GM18520 (cell line): ENCODE measurements around the gene PKMYT1.
"Not testable (repeated sequence)": the region's sequence is repeated elsewhere in the genome, so short reads cannot be mapped to it uniquely, and the experiment has no call there.

Source experiments
- ATAC-seq: cut with Tn5 transposase; IDR thresholded peaks from one replicate; pipeline ENCODE4 v1.9.1; 2021; ENCODE audit not compliant: unreplicated experiment

PKMYT1 gene

DNA sequence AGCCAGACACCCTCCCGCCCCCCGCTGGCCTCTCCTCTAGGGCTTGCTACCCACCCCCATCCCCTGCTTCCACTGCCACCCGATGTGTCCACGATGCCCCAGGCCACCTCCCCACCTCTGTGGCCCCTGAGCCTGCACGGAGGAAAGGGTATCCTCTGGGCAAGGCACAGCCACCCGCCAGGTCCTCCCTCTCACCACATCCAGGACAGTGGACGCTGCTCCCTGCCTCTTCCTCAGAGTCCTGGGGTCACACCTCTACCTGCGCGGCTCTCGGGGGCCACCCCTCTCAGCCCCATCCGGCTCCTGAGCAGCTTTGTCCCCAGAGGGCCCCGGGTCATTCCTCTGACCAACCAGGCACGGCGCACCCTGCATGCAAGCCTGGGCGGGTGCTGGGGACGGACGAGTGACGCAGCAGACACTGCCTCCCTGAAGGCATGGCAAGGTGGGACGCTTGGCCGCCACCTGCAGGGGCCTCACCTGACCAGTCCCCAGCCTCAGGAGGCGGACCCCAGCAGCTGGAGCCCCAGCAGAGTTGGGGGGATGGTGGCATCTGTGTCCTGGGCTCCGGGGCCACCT lies 43.7 kb downstream of the PKMYT1 start:
- ATAC-seq: no peak

DNA sequence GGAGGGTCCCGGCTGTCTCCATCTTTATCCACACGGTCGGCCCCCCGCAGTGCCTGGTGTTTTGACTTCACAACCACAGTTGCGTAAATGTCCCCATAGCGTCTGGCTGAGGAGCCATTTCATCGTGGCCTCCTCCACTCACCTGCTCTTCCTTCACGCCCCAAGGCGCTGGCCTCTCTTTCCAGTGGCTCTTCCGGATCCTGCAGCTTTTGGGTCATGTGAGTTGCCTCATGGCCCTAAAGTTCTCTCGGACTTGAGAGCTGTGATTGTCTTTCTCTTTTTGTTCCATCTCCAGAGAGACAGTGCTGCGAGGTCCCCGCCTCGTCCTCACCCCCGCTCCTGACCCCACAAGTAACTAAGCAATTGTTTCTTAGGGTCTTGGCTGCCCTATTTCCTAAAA lies 45.8 kb downstream of the PKMYT1 start:
- ATAC-seq: no peak

DNA sequence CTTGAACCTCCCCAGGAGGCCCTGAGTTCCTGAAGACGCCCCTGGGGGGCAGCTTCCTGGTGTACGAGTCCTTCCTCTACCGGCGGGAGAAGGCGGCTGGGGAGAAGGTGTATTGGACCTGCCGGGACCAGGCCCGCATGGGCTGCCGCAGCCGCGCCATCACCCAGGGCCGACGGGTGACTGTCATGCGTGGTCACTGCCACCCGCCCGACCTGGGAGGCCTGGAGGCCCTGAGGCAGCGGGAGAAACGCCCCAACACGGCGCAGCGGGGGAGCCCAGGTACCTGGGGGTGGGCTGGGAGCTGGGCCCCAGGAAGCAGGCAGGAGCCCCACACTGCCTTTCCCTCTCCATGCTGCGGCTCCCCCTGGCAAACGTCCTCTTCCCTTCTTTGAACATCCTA lies 46.5 kb downstream of the PKMYT1 start:
- ATAC-seq: no peak

DNA sequence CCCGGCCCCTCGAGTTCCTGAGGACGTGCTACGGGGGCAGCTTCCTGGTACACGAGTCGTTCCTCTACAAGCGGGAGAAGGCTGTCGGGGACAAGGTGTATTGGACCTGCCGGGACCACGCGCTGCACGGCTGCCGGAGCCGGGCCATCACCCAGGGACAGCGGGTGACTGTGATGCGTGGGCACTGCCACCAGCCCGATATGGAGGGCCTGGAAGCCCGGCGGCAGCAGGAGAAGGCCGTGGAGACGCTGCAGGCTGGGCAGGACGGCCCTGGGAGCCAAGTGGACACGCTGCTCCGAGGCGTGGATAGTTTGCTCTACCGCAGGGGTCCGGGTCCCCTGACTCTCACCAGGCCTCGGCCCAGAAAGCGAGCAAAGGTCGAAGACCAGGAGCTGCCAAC lies 47.1 kb downstream of the PKMYT1 start:
- no peak for ATAC-seq

DNA sequence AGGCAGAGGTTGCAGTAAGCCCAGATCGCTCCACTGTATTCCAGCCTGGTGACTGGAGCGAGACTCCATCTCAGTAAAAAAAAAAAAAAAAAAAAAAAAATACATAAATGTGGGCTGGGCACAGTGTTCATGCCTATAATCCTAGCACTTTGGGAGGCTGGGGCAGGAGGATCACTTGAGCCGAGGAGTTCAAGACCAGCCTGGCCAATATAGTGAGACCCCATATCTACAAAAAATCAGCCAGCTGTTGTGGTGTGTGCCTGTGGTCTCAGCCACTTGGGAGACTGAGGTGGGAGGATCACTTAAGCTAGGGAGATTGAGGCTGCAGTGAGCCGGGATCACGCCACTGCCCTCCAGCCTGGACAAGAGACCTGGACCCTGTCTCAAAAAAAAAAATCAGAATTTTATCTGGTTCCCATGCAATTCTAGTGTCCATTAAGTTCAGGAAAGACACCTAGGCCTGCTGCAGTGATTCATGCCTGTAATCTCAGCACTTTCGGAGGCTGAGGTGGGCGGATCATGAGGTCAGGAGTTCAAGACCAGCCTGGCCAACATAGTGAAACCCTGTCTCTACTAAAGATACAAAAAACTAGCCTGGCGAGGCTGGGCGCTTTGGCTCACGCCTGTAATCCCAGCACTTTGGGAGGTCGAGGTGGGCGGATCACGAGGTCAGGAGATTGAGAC lies 48.9 kb downstream of the PKMYT1 start:
- ATAC-seq: not testable (repeated sequence)

DNA sequence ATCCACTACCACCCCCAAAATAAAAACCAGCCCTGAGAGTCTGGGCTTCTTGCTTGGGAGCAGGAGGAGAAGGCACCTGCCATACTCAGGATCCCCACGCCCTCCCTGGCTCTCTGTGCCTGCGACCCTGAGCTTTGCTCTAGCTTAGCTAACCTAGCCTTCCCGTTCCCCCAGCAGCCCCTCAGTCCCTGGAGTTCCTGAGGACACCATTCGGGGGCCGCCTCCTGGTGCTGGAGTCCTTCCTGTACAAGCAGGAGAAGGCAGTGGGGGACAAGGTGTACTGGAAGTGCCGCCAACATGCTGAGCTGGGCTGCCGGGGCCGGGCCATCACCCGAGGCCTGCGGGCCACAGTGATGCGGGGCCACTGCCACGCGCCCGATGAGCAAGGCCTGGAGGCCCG lies 50.0 kb downstream of the PKMYT1 start:
- no peak for ATAC-seq

DNA sequence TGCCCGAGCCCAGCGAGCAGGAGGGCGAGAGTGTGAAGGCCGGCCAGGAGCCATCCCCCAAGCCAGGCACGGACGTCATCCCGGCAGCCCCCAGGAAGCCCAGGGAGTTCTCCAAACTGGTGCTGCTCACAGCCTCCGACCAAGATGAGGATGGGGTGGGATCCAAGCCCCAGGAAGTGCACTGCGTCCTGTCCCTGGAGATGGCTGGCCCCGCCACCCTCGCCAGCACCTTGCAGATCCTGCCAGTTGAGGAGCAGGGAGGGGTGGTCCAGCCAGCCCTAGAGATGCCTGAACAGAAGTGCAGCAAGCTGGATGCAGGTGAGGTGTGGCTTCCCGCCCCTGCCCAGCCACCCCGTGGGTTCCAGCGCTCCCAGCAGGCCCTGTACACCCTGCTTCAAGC lies 50.6 kb downstream of the PKMYT1 start:
- ATAC-seq: no peak

DNA sequence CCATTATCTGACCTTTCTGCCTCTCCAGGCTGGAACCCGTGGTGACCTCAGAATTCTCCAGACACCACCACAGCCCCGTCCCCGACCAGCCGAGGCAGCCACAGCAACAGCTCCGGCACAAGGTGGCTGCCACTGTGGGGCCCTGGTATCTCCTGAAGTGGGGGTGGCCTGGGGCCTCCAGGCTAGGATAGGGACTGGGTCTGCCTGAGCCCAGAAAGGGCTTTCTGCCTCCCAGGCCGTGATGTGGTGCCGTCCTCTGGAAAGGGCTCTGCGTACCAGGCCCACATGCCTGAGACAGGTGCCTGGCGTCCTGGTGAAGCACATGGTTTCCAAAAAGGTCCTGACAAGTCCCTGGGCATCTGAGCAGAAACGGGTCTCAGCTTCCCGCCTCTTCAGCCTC lies 51.5 kb downstream of the PKMYT1 start:
- no peak for ATAC-seq

DNA sequence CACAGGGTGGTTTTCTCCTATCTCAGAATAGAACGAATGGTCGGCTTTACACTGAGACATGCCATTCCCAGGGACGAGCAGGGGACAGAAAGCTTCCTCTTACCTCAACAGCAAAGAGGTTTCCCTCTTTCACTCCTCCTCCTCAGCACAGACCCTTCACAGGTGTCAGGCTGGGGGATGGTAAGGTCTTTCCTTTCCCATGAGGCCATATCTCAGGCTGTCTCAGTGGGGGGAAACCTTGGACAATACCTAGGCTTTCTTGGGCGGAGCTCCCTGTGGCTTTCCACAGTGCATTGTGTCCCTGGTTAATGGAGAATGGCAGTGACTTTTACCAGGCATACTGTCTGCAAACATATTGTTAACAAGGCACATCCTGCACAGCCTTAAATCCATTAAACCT lies 52.1 kb downstream of the PKMYT1 start:
- not testable (repeated sequence) for ATAC-seq

DNA sequence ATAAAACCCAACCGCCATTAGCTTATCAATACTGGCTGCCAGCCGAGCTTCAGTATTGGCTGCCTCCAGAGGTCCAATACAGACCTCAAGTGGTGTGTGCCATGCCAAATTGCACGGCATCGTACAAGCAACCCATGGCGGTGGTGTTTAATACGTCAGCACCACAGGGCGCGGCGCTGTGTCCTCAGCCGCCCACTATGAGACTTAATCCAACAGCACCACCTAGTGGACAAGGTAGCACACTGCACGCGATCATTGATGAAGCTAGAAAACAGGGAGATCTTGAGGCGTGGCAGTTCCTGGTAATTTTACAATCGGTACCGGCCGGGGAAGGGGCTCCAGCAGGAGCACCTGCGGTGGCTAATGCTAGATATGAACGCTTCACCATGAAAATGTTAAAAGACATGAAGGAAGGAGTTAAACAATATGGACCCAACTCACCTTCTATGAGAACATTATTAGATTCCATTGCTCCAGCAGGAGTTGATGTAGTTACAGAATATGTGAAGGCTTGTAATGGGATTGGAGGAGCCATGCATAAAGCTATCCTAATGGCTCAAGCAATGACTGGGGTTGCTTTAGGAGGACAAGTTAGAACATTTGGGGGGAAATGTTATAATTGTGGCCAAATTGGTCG lies 53.1 kb downstream of the PKMYT1 start:
- ATAC-seq: no peak

DNA sequence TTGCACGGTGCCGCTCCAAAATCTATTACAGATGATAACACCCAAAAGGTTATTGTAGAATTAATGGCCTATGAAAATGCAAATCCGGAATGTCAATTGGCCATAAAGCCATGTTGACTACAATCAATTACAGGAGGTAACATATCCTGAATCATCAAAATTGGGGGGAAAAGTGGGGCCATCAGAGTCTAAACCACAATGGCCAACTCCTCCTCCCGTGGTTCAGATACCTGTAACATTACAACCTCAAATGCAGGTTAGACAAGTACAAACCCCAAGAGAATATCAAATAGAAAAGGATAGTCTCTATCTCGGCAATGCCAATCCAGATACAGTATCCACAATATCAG lies 53.6 kb downstream of the PKMYT1 start:
- no peak for ATAC-seq

DNA sequence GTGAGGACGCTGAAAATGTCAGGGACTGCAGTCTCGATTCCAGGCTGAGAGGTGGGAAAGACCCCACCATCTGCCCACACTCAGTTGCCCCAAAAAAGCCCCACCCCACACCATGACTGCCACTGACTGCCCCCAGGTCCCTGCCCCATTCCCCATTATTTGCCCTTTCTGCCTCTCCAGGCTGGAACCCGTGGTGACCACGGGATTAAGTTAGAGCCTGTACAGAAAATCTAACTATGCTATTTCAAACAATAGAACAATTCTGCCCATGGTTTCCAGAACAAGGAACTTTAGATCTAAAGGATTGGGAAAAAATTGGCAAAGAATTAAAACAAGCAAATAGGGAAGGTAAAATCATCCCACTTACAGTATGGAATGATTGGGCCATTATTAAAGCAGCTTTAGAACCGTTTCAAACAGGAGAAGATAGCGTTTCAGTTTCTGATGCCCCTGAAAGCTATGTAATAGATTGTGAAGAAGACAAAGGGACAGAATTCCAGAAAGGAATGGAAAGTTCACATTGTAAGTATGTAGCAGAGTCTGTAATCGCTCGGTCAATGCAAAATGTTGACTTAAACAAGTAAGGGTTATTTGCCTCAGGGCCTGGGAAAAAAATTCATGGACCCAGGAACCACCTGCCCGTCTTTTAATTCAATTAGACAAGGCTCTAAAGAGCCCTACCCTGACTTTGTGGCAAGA lies 54.1 kb downstream of the PKMYT1 start:
- no peak for ATAC-seq

DNA sequence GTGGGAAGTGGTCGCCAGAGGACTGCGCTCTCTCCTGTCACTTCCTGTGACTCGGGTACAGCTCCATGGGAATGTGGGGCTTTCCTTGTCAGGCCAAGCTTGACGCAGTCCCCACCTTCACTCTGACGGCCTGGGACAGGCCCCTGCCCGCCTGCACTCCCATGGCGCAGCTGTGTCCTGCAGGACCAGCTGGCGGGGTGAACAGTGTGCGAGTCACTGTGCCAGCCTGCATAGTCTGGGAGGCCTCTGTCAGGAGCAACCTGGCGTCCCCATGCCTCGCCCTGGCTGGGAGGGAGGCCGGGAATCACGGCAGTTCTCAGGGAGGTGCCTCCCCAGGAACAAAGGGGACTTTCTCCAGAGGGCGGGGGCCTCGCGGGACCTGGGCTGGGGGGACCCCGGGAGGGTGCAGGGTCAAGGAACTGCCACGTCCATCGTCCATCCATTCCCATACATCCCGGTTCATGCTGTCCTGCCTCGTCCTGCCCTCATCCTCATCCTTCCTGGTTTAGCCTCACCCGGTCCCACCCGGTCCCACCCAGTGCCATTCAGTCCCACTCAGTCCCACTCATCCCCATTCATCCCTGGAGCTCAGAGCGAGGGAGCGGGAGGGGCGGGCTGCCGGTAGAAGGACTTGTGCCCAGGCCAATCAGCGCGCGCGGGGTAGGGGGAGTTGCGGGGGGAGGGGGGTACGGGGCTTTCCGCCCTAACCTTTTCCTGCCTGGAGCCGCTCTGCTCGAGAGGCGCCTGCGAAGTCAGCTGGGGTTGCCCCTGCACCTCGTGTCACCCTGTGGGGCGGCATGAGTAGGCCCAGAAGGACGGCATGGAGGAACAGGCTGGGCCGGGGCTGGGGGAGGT lies 55.1 kb downstream of the PKMYT1 start:
- ATAC-seq: no peak

DNA sequence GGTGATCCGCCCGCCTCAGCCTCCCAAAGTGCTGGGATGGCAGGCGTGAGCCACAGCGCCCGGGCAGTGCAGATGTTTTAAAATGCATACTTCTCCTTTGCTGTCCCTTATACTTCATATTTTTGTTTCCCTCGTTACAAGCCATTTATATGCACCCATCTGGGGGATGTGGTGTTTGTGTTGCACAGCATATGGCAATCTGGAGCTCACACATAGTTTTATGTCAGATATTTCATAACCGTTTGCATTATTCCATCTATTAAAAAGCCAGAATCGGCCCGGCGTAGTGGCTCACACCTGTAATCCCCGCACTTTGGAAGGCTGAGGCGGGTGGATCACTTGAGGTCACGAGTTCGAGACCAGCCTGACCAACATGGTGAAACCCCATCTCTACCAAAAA lies 56.8 kb downstream of the PKMYT1 start:
- ATAC-seq: no peak
